ENCODE measurements around the gene TGFBR3.

GRCh38 chr1:91759076-91759475 is 126.9 kb downstream of the TGFBR3 start:
- TF ChIP-seq CTCF (optimal IDR thresholded peaks at IDR 0.05 in 1 of 3, IDR thresholded peaks at IDR 0.05 in 1 of 3, conservative IDR thresholded peaks at IDR 0.05 in 1 of 3; ENCODE audit: extremely low read depth in 1 of 3, insufficient read depth in 2 of 3, low read length in 3 of 3) (no peak), EZH2 (IDR thresholded peaks at IDR 0.05; ENCODE audit: low read length) (no peak)

All from keratinocyte (primary cell).